Measurements from ENCODE around the gene BCAS3.

DNA sequence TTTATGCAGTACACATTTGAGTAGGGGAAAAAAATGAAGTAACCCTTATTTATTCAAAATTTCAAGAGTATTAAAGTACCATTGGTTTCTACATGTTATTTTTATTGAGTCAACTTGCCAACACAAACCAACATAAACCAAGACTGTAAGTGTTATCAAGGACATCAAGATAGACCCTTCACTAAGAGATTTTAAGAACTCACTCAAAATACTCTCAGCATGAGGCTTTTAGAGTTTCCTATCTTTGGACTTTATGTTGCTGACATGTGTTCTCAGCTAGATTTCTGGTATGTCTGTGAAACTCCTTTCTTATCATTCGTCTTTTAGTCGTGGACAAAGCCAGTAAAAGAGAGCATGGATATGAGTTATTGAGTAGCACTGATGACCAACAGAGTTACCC lies 509.4 kb downstream of the BCAS3 start:
- no peak for TF ChIP-seq EZH2 (IDR thresholded peaks at IDR 0.05; ENCODE audit: borderline replicate concordance, low read depth, low read length, poor library complexity, severe bottlenecking)
- TF ChIP-seq, protein P1, sequence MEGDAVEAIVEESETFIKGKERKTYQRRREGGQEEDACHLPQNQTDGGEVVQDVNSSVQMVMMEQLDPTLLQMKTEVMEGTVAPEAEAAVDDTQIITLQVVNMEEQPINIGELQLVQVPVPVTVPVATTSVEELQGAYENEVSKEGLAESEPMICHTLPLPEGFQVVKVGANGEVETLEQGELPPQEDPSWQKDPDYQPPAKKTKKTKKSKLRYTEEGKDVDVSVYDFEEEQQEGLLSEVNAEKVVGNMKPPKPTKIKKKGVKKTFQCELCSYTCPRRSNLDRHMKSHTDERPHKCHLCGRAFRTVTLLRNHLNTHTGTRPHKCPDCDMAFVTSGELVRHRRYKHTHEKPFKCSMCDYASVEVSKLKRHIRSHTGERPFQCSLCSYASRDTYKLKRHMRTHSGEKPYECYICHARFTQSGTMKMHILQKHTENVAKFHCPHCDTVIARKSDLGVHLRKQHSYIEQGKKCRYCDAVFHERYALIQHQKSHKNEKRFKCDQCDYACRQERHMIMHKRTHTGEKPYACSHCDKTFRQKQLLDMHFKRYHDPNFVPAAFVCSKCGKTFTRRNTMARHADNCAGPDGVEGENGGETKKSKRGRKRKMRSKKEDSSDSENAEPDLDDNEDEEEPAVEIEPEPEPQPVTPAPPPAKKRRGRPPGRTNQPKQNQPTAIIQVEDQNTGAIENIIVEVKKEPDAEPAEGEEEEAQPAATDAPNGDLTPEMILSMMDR (conservative IDR thresholded peaks at IDR 0.05; ENCODE audit: low read depth, low read length) = no peak

Measured in A673 (cell line).